Mesendoderm (in vitro differentiated cells): Measurements from ENCODE around the gene MTFR1L.

Experiments
- DNase-seq: peaks from one replicate; pipeline ENCODE4 v3.0.0; 2013
- H2AK5ac ChIP-seq: 2 replicates; pipeline ENCODE4 v1.6.1; 2013; ENCODE audit warnings: low read length, inconsistent platforms
- H2BK120ac ChIP-seq: 2 replicates; pipeline ENCODE4 v1.6.1; 2013; ENCODE audit warnings: low read depth, mild to moderate bottlenecking, low read length, moderate library complexity, mixed read lengths
- H2BK15ac ChIP-seq: replicated peaks from 2 replicates; pipeline ENCODE4 v1.6.1; 2013; ENCODE audit warnings: low read depth, mild to moderate bottlenecking, moderate library complexity
- H2BK5ac ChIP-seq: 2 replicates; pipeline ENCODE4 v1.6.1; 2013; ENCODE audit warnings: low read length, inconsistent platforms
- H3K18ac ChIP-seq: 2 replicates; pipeline ENCODE4 v1.6.1; 2013; ENCODE audit warnings: mild to moderate bottlenecking, low read length, mixed read lengths
- H3K23ac ChIP-seq: one replicate; pipeline ENCODE4 v1.6.1; 2013; ENCODE audit warnings: low read length
- H3K27ac ChIP-seq: 2 replicates; pipeline ENCODE4 v1.5.1; 2013; ENCODE audit warnings: low read depth, mild to moderate bottlenecking, inconsistent platforms, low read length, moderate library complexity
- H3K27me3 ChIP-seq: 2 replicates; pipeline ENCODE4 v1.6.1; 2013; ENCODE audit warnings: low read length, control low read depth, mild to moderate bottlenecking, inconsistent platforms; ENCODE audit not compliant: insufficient read depth, poor library complexity
- H3K36me3 ChIP-seq: 2 replicates; pipeline ENCODE4 v1.6.1; 2013; ENCODE audit warnings: low read length, inconsistent platforms; ENCODE audit not compliant: control insufficient read depth, insufficient read depth
- H3K4ac ChIP-seq: one replicate; pipeline ENCODE4 v1.6.1; 2013; ENCODE audit warnings: low read depth, mild to moderate bottlenecking, low read length, moderate library complexity
- H3K4me1 ChIP-seq: 2 replicates; pipeline ENCODE4 v1.6.1; 2013; ENCODE audit warnings: low read depth, low read length, inconsistent platforms; ENCODE audit not compliant: control insufficient read depth
- H3K4me2 ChIP-seq: 2 replicates; pipeline ENCODE4 v1.6.1; 2013; ENCODE audit warnings: low read length
- H3K4me3 ChIP-seq: 2 replicates; pipeline ENCODE4 v1.5.1; 2013; ENCODE audit warnings: mild to moderate bottlenecking, low read length
- H3K56ac ChIP-seq: one replicate; pipeline ENCODE4 v1.6.1; 2013; ENCODE audit warnings: low read length
- H3K79me1 ChIP-seq: 2 replicates; pipeline ENCODE4 v1.6.1; 2013; ENCODE audit warnings: low read length, inconsistent platforms
- H3K79me2 ChIP-seq: 2 replicates; pipeline ENCODE4 v1.6.1; 2013; ENCODE audit warnings: mild to moderate bottlenecking, low read length; ENCODE audit not compliant: control insufficient read depth, insufficient read depth
- H3K9ac ChIP-seq: 2 replicates; pipeline ENCODE4 v1.6.1; 2013; ENCODE audit warnings: low read length, inconsistent platforms
- H4K5ac ChIP-seq: one replicate; pipeline ENCODE4 v1.6.1; 2013; ENCODE audit warnings: low read length
- H4K8ac ChIP-seq: one replicate; pipeline ENCODE4 v1.6.1; 2013; ENCODE audit warnings: low read depth, mild to moderate bottlenecking, control low read depth, low read length, moderate library complexity
- WGBS: extraction: QIAGEN DNeasy Blood & Tissue Kit; methylation state at CpG from one replicate; pipeline ENCODE4 v1.1.7; 2013; ENCODE audit warnings: low lambda C conversion rate, missing lambda C conversion rate; ENCODE audit not compliant: insufficient coverage; ENCODE audit errors: extremely low coverage; 5-methylcytosine and 5-hydroxymethylcytosine counted together

Gene MTFR1L

DNA sequence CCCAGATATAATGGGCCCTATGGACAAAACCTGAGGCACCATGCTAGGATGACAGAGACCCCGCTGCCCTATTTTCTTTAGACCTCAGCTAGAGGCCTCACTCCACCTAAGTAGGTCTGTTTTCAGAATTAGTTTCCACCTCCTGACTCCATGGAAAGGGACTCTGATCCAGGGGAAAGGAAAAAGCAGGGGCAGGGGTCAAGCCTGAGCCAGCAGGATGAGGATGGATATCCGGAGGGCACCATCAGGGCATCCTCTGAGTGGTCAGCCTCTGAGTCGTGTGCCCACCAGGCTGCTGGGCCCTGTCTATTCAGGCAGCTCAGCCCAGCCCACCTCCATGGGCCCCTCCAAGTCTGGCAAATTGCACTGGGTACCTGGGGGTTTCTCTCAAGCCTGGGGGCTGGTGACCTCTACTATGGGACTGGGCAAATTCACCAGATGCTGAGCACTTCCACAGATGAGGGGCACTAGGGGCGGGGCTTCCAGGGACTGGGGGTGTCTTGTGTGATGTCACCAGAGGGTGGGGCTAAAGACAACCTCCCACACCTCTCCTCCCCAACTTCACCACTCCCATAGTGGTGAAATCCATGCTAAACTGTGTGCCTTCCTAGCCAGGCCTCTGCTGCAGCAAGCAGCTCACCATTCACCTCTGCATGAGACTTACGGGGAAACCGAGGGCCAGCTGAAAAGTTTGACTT is 50.3 kb downstream of the MTFR1L start:
- Histone ChIP-seq H3K79me2 (no peaks in the 10 kb centered on the region), H3K27me3 (no peaks in the 10 kb centered on the region), H2BK5ac (no peak overlapping the region), H3K4me3 (no peak overlapping the region), H3K36me3 (no peaks in the 10 kb centered on the region), H3K56ac (no peak overlapping the region), H2BK15ac (no peak overlapping the region), H4K5ac (no peak overlapping the region), H3K27ac (no peak overlapping the region), H2BK120ac (no peak overlapping the region), H3K9ac (no peak overlapping the region), H4K8ac (no peak overlapping the region), H3K79me1 (no peaks in the 10 kb centered on the region), H3K4ac (no peak overlapping the region), H3K4me2 (no peak overlapping the region), H3K23ac (no peak overlapping the region), H2AK5ac (no peak overlapping the region), H3K18ac (no peak overlapping the region), H3K4me1 (peaks cover 5% of the 10 kb centered on the region)
- no peak for DNase-seq
- no CpG with 5 or more reads among the region's 6 CpGs for whole genome bisulfite sequencing

DNA sequence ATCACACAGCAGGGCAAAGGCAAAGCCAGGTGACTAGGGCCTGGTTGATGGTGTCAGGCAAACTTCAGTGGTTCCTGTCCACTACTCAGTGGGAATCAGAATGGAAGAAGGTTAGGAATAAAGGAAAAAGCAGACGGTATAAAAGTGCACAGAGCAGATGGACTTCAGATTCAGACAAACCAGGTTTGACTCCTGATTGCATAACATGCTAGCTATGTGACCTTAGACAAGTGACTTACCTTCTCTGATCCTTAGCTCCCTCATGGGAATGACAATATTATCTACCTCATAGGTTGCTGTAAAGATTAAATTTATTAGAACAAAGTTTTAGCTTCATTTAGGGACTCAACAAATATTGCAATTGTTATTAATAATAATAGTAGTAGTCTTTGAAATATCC is 50.9 kb downstream of the MTFR1L start:
- no CpG with 5 or more reads among the region's 1 CpG for WGBS
- Histone ChIP-seq H3K36me3 (no peaks in the 10 kb centered on the region), H2AK5ac (no peak overlapping the region), H3K27ac (no peak overlapping the region), H3K18ac (no peak overlapping the region), H3K9ac (no peak overlapping the region), H4K5ac (no peak overlapping the region), H2BK15ac (no peak overlapping the region), H3K56ac (no peak overlapping the region), H3K4ac (no peak overlapping the region), H3K23ac (no peak overlapping the region), H2BK5ac (no peak overlapping the region), H2BK120ac (no peak overlapping the region), H3K79me1 (no peaks in the 10 kb centered on the region), H3K4me2 (no peak overlapping the region), H3K27me3 (no peaks in the 10 kb centered on the region), H3K79me2 (no peaks in the 10 kb centered on the region), H3K4me1 (peaks cover 5% of the 10 kb centered on the region), H4K8ac (no peak overlapping the region), H3K4me3 (no peak overlapping the region)
- DNase-seq: no peak

GRCh38 chr1:25871086-25871703 is 51.4 kb downstream of the MTFR1L start:
- H3K36me3 ChIP-seq: no peaks in the 10 kb centered on the region
- H4K5ac ChIP-seq: no peak overlapping the region
- peaks cover 7% of the 10 kb centered on the region for H3K4me1 ChIP-seq
- no peak overlapping the region for H2AK5ac ChIP-seq
- no peak overlapping the region for H2BK5ac ChIP-seq
- H4K8ac ChIP-seq: no peak overlapping the region
- no peak overlapping the region for H2BK15ac ChIP-seq
- no CpG with 5 or more reads among the region's 5 CpGs for WGBS
- no peaks in the 10 kb centered on the region for H3K79me1 ChIP-seq
- no peak overlapping the region for H3K18ac ChIP-seq
- peak; percentile 12 for DNase-seq
- no peak overlapping the region for H3K23ac ChIP-seq
- H3K27me3 ChIP-seq: no peaks in the 10 kb centered on the region
- H2BK120ac ChIP-seq: no peak overlapping the region
- H3K9ac ChIP-seq: no peak overlapping the region
- no peak overlapping the region for H3K4me2 ChIP-seq
- H3K4ac ChIP-seq: no peak overlapping the region
- H3K56ac ChIP-seq: peak overlapping the region; percentile 51
- H3K4me3 ChIP-seq: no peak overlapping the region
- H3K79me2 ChIP-seq: no peaks in the 10 kb centered on the region
- H3K27ac ChIP-seq: no peak overlapping the region

DNA sequence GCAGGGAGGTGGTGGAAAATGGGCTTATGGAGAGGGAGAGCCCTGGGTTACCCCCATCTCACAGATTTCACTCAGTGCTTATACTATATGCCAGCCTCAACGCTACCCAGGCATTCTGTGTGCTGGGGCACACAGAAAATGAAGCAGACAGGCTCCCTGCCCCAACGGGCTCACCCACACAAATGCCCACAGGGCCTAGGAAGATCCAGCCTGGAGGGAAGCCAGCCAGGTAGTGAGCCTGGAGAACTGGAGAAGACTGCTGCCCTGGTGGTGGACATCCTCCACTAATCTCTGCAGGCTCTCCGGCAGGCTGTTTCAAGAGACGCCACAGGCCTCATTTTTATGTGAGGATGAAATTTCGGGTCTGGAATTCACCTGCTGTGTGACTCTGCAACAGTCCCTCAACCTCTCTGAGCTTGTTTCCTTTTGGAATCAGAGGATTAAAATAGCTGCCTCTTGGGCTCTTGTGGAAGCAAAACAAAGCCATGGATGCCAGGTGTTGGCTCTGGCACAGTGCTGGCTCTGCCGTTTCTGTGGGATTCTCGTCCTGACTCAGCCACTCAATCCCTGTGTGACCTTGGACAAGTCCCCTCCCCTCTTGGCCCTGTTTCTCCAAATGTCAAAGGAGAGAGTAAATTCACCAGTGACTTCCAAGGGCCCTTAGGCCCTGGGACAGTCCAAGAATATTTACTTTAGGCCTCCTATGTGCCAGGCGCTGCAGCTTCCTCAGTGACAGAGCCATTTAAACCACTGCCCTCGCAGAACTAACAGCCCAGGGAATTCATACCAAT is 52.1 kb downstream of the MTFR1L start:
- no CpG with 5 or more reads among the region's 9 CpGs for WGBS
- Histone ChIP-seq H3K27me3 (no peaks in the 10 kb centered on the region), H3K79me1 (no peaks in the 10 kb centered on the region), H3K23ac (no peak overlapping the region), H2BK15ac (no peak overlapping the region), H3K56ac (no peak overlapping the region), H3K4me2 (no peak overlapping the region), H3K27ac (no peak overlapping the region), H2AK5ac (no peak overlapping the region), H3K4me3 (no peak overlapping the region), H4K8ac (no peak overlapping the region), H3K4ac (no peak overlapping the region), H3K4me1 (peaks cover 7% of the 10 kb centered on the region), H2BK120ac (no peak overlapping the region), H3K36me3 (no peaks in the 10 kb centered on the region), H2BK5ac (no peak overlapping the region), H3K79me2 (no peaks in the 10 kb centered on the region), H3K9ac (no peak overlapping the region), H3K18ac (no peak overlapping the region), H4K5ac (no peak overlapping the region)
- DNase-seq: no peak

DNA sequence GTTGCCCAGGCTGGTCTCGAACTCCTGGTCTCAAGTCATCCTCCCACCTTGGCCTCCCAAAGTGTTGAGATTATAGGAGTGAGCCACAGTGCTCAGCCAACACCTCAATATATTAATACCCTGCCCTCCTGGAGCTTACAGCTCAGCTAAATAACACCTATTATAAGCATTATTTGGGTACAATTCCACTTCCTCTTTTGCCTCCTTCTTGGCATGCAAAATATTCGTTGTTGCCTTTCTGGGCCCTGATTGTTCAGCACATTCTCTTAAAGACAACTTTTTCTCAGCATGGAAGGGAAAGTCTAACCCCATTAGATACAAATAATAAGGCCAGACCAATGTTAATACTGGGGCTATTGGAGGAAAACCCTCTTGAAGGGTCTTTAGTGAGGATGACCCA is 53.0 kb downstream of the MTFR1L start:
- no peak overlapping the region for H3K4ac ChIP-seq

More for the DNA sequence above, 53.0 kb downstream of the MTFR1L start:
- H2BK120ac ChIP-seq: no peak overlapping the region
- H3K79me1 ChIP-seq: no peaks in the 10 kb centered on the region
- no peak overlapping the region for H2BK5ac ChIP-seq
- no peaks in the 10 kb centered on the region for H3K36me3 ChIP-seq
- WGBS: no CpG with 5 or more reads among the region's 2 CpGs
- H3K56ac ChIP-seq: no peak overlapping the region
- no peak overlapping the region for H4K5ac ChIP-seq
- H3K27ac ChIP-seq: no peak overlapping the region
- no peak overlapping the region for H3K18ac ChIP-seq
- H3K4me3 ChIP-seq: no peak overlapping the region
- H2BK15ac ChIP-seq: no peak overlapping the region
- no peak overlapping the region for H3K23ac ChIP-seq
- peaks cover 6% of the 10 kb centered on the region for H3K4me1 ChIP-seq
- no peak overlapping the region for H2AK5ac ChIP-seq
- no peak overlapping the region for H3K9ac ChIP-seq
- DNase-seq: no peak
- no peak overlapping the region for H3K4me2 ChIP-seq
- H4K8ac ChIP-seq: no peak overlapping the region
- H3K79me2 ChIP-seq: no peaks in the 10 kb centered on the region
- no peaks in the 10 kb centered on the region for H3K27me3 ChIP-seq
